ENCODE results near the gene PRRT3.

GRCh38 chr3:9903904-9904303, 48.3 kb downstream of the PRRT3 start:
- TF ChIP-seq CTCF (IDR thresholded peaks at IDR 0.05), result no peak
- no peak for TF ChIP-seq POLR2A (IDR thresholded peaks at IDR 0.05)
